Mesodermal cell (in vitro differentiated cells): ENCODE results near the gene C16orf74.

ENCODE experiments used
- H3K27ac ChIP-seq: 2 replicates; pipeline ENCODE4 v1.7.0; 2013; ENCODE audit warnings: mild to moderate bottlenecking, low read depth, low read length, moderate library complexity; ENCODE audit not compliant: severe bottlenecking
- H3K36me3 ChIP-seq: 2 replicates; pipeline ENCODE4 v1.7.1; 2013; ENCODE audit warnings: mild to moderate bottlenecking, low read length, moderate library complexity; ENCODE audit not compliant: control insufficient read depth, insufficient read depth
- H3K4me1 ChIP-seq: one replicate; pipeline ENCODE4 v1.7.1; 2013; ENCODE audit warnings: mild to moderate bottlenecking, low read length; ENCODE audit not compliant: insufficient read depth, control insufficient read depth, poor library complexity, severe bottlenecking
- H3K4me3 ChIP-seq: 2 replicates; pipeline ENCODE4 v1.7.0; 2013; ENCODE audit warnings: low read length, control low read depth, mild to moderate bottlenecking; ENCODE audit not compliant: insufficient read depth, poor library complexity, severe bottlenecking; ENCODE audit errors: extremely low read depth
- H3K9me3 ChIP-seq: 2 replicates; pipeline ENCODE4 v1.7.1; 2013; ENCODE audit warnings: mild to moderate bottlenecking, low read length, moderate library complexity; ENCODE audit not compliant: control insufficient read depth
- WGBS, 2 experiments: methylation state at CpG; one replicate each; pipeline ENCODE4 v1.1.5; 2013; ENCODE audit warnings: missing lambda C conversion rate in 2 of 2; ENCODE audit not compliant: insufficient coverage in 2 of 2; 5-methylcytosine and 5-hydroxymethylcytosine counted together

C16orf74 gene

DNA sequence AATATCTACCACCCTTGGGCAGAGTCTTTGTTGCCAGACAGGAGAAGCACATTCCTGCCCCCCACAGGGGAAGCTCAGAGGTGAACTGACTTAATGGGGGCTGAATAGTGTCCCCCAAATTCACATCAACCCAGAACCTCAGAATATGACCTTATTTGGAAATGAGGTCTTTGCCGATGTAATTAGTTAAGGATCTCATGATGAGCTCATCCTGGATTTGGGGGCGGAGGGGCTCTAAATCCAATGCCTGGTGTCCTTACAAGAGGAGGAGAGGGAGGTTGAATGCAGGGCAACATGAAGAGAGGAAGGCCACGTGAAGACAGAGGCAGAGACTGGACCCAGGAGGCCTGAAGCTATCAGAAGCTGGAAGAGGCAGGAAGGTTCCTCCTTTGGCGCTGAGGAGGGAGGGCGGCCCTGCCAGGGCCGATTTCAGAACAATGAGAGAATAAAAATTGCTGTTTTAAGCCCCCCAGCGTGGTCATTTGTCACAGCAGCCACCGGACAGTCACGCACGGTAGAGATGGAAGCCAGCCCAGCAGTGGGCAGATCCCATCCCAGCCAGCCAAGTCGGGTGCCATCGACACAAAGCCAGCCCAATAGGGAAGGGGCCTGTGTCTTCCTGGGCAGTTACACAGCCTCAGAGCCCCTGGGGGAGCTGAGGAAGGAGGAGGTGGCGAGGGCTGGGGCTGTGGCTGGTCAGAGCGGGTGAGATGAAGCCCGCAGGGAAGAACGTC, 21.3 kb downstream of the C16orf74 start:
- Histone ChIP-seq H3K4me1 (peaks cover 9% of the 10 kb centered on the region), H3K27ac (no peak overlapping the region), H3K36me3 (no peaks in the 10 kb centered on the region), H3K4me3 (no peak overlapping the region), H3K9me3 (no peaks in the 10 kb centered on the region)
- WGBS, 2 experiments, result 86% methylated on average over 13 to 14 of the region's 16 CpGs

DNA sequence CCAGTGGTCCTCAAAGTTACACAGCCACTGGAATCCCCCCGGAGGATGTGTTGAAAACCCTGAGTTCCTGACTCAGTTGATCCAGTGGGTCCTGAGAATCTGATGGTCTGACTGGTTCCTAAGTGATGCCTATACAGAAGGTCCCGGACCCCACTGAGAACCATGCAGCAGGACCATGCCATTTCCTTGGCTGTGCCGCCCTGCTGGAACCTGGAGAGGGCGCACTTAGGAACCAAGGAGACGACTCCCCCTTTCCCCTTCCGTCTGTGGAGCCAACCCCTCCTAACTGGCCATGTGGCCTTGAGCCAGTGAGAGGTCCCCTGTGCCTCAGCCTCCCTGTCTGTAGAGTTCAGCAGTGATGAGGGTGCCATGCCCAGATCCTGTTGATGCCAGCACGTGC, 22.0 kb downstream of the C16orf74 start:
- WGBS, 2 experiments, result 84 to 88% methylated on average over 6 to 7 of the region's 7 CpGs
- no peaks in the 10 kb centered on the region for H3K36me3 ChIP-seq
- peaks cover 5% of the 10 kb centered on the region for H3K4me1 ChIP-seq

DNA sequence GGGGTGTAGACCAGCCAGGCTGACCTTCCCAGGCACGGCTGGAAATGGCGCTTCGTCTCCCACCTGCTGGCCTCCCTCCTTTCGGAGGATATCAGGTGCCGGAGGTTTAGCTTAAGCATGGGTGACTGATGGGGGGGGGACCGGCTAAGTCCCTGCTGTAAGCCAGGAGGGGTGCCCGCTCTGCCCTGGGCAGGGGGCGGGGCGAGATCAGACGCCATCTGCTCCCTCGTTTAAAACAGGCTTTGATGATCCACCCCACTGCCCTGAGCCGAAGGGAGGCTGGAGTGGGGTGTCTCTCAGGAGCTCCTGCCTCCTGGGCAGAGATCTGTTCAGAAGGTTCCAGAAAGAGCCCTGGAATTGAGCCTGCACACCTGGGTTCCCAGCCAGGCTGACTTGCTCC, 26.0 kb downstream of the C16orf74 start:
- no peak overlapping the region for H3K27ac ChIP-seq
- no peaks in the 10 kb centered on the region for H3K9me3 ChIP-seq
- H3K4me1 ChIP-seq, result peaks cover 5% of the 10 kb centered on the region
- 87 to 94% methylated on average over 6 to 9 of the region's 12 CpGs for WGBS, 2 experiments
- no peak overlapping the region for H3K4me3 ChIP-seq
- H3K36me3 ChIP-seq, result no peaks in the 10 kb centered on the region

More for the DNA sequence above, 22.0 kb downstream of the C16orf74 start:
- Histone ChIP-seq H3K9me3 (no peaks in the 10 kb centered on the region), H3K27ac (no peak overlapping the region), H3K4me3 (no peak overlapping the region)

- 81 to 87% methylated on average over 17 to 19 of the region's 20 CpGs for WGBS, 2 experiments
- no peak overlapping the region for H3K27ac ChIP-seq
- no peaks in the 10 kb centered on the region for H3K36me3 ChIP-seq
- no peak overlapping the region for H3K4me3 ChIP-seq
- H3K9me3 ChIP-seq, result no peaks in the 10 kb centered on the region
- no peaks in the 10 kb centered on the region for H3K4me1 ChIP-seq
Observed at GRCh38 chr16:85724126-85724879, 26.6 kb downstream of the C16orf74 start.

- no peaks in the 10 kb centered on the region for H3K36me3 ChIP-seq
- H3K4me3 ChIP-seq, result no peak overlapping the region
- H3K9me3 ChIP-seq, result no peaks in the 10 kb centered on the region
- WGBS, 2 experiments, result 82 to 86% methylated on average over 18 to 20 of the region's 20 CpGs
- H3K27ac ChIP-seq, result no peak overlapping the region
- no peaks in the 10 kb centered on the region for H3K4me1 ChIP-seq
Observed at GRCh38 chr16:85722128-85722893, 28.6 kb downstream of the C16orf74 start.

DNA sequence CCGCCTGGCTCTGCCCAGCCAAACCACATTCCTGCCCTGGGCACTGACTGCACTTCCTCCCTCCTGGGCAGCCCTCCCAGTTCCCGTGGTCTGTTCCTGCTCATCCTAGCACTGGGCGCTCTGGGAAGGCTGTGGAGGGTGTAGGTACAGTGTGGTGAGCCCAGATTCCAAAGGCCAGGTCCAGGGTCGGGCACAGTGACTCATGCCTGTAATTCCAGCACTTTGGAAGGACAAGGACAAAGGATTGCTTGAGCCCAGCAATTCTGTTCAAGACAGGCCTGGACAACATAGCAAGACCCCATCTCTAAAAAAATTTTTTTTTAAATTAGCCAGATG, 30.6 kb downstream of the C16orf74 start:
- peaks cover 12% of the 10 kb centered on the region for H3K4me1 ChIP-seq
- no peak overlapping the region for H3K27ac ChIP-seq
- H3K4me3 ChIP-seq, result no peak overlapping the region
- no peaks in the 10 kb centered on the region for H3K9me3 ChIP-seq
- H3K36me3 ChIP-seq, result no peaks in the 10 kb centered on the region
- 88 to 95% methylated on average over 3 of the region's 4 CpGs for WGBS, 2 experiments

GRCh38 chr16:85719605-85720301, 31.1 kb downstream of the C16orf74 start:
- 95 to 100% methylated on average over 6 to 8 of the region's 11 CpGs for WGBS, 2 experiments
- Histone ChIP-seq H3K36me3 (no peaks in the 10 kb centered on the region), H3K27ac (no peak overlapping the region), H3K9me3 (no peaks in the 10 kb centered on the region), H3K4me3 (no peak overlapping the region), H3K4me1 (peaks cover 16% of the 10 kb centered on the region)

DNA sequence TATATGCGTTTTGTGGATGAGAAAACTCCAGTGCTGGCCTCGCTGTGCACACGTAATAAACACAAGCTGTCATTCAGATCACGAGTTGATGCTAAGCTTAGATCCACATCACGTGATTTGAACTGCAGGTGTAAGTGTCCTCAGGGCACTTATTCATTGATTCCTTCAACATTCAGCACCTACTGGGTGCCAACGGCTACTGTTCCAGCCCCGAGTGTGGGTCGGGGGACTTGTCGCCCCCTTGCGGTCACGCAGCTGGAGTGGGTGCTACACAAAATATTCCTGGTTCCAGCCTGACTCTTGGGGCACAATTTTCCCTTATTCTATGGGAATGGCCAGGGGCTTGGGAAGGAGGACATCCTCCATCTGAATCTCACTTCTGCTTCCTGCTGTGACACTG, 32.2 kb downstream of the C16orf74 start:
- 65 to 66% methylated on average over 8 to 11 of the region's 11 CpGs for WGBS, 2 experiments
- Histone ChIP-seq H3K4me3 (no peak overlapping the region), H3K9me3 (no peaks in the 10 kb centered on the region), H3K36me3 (no peaks in the 10 kb centered on the region), H3K27ac (no peak overlapping the region), H3K4me1 (peaks cover 16% of the 10 kb centered on the region)

- H3K36me3 ChIP-seq, result no peaks in the 10 kb centered on the region
Observed at GRCh38 chr16:85718153-85718477, 32.8 kb downstream of the C16orf74 start.

DNA sequence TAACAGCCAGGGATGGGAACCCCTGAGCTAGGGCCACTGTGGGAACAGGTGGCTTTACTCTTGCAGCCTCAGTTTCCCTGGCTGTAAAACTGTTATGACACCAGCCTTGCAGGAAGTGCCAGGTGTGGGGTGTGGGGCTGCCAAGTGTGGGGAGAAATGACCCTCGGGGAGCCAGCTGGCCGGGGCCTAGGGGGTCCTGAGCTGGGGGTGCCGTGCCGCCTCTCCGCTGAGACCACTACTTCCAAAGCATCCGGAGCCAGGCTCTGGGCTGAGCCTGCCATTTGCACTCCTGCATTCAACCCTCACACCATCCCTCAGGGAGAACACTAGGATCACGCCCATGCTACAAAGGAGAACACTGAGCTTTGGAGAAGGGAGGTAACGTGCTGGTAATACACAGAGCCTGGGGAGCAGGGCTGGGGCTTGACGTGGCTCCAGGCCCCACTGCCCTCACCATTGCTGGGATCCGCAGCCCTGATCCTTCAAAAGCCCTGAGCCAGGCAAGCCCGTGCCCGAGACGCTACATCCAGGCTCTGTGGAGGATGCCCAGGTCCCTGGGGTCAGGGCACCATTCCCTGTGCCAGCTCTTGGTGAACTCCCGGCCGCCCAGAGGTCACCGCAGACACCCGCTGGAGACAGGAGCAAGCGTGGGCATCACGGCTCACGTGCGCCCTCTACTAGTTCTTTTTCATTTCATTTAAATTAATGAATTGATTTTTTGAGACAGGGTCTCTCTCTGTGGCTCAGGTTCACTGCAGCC, 33.3 kb downstream of the C16orf74 start:
- Histone ChIP-seq H3K4me1 (peaks cover 16% of the 10 kb centered on the region), H3K9me3 (peaks cover under 1% of the 10 kb centered on the region), H3K4me3 (no peak overlapping the region), H3K36me3 (no peaks in the 10 kb centered on the region), H3K27ac (no peak overlapping the region)
- 62 to 63% methylated on average over 14 to 16 of the region's 21 CpGs for WGBS, 2 experiments

More at GRCh38 chr16:85718153-85718477, 32.8 kb downstream of the C16orf74 start:
- WGBS, 2 experiments, result 48 to 66% methylated on average over 5 to 6 of the region's 6 CpGs
- H3K9me3 ChIP-seq, result no peaks in the 10 kb centered on the region
- H3K27ac ChIP-seq, result no peak overlapping the region
- peaks cover 16% of the 10 kb centered on the region for H3K4me1 ChIP-seq
- no peak overlapping the region for H3K4me3 ChIP-seq
